ENCODE data around the gene CDC42BPA.
"Not testable (repeated sequence)": the region's sequence is repeated elsewhere in the genome, so short reads cannot be mapped to it uniquely, and the experiment has no call there.

Gene CDC42BPA

GRCh38 chr1:227318016-227318852, at the start of gene CDC42BPA:
Gene CDC42BPA (minus strand): TSS chr1:227318492. CDS start chr1:227317182, 1,310 bp downstream.
- peak; percentile 28 to 55 for DNase-seq

GRCh38 chr1:227368009-227368408, 49.7 kb upstream of the CDC42BPA start:
- DNase-seq = no peak

- DNase-seq = no peak
Observed at GRCh38 chr1:227365473-227366431, 47.5 kb upstream of the CDC42BPA start.

- DNase-seq = no peak
Observed at GRCh38 chr1:227364657-227365056, 46.4 kb upstream of the CDC42BPA start.

- no peak for DNase-seq
Observed at GRCh38 chr1:227363825-227364224, 45.5 kb upstream of the CDC42BPA start.

- DNase-seq = no peak
Observed at GRCh38 chr1:227362039-227362438, 43.7 kb upstream of the CDC42BPA start.

- no peak for DNase-seq
Observed at GRCh38 chr1:227357927-227358302, 39.6 kb upstream of the CDC42BPA start.

GRCh38 chr1:227357171-227357926, 39.1 kb upstream of the CDC42BPA start:
- no peak for DNase-seq

- no peak for DNase-seq
Observed at GRCh38 chr1:227356620-227357146, 38.4 kb upstream of the CDC42BPA start.

GRCh38 chr1:227355542-227356245, 37.4 kb upstream of the CDC42BPA start:
- no peak for DNase-seq

- DNase-seq = no peak
Observed at GRCh38 chr1:227353186-227353585, 34.9 kb upstream of the CDC42BPA start.

- DNase-seq = not testable (repeated sequence)
Observed at GRCh38 chr1:227352164-227352563, 33.9 kb upstream of the CDC42BPA start.

GRCh38 chr1:227351443-227351842, 33.2 kb upstream of the CDC42BPA start:
- DNase-seq = no peak

- DNase-seq = no peak
Observed at GRCh38 chr1:227349967-227350366, 31.7 kb upstream of the CDC42BPA start.

- no peak for DNase-seq
Observed at GRCh38 chr1:227343727-227344551, 25.6 kb upstream of the CDC42BPA start.

- DNase-seq = no peak
Observed at GRCh38 chr1:227343206-227343605, 24.9 kb upstream of the CDC42BPA start.

- DNase-seq = no peak
Observed at GRCh38 chr1:227342075-227342829, 24.0 kb upstream of the CDC42BPA start.

GRCh38 chr1:227336136-227336535, 17.8 kb upstream of the CDC42BPA start:
- DNase-seq = not testable (repeated sequence)

GRCh38 chr1:227335242-227336020, 17.1 kb upstream of the CDC42BPA start:
- DNase-seq = no peak
